ENCODE data around the gene DNPEP. TPM values are rescaled to one million over a fixed set of nuclear protein-coding genes. Genes with fewer than 3 reads are reported as not detected.

Gene DNPEP
- total RNA-seq, 1 experiment from 2014 or later = 81.3 TPM

DNA sequence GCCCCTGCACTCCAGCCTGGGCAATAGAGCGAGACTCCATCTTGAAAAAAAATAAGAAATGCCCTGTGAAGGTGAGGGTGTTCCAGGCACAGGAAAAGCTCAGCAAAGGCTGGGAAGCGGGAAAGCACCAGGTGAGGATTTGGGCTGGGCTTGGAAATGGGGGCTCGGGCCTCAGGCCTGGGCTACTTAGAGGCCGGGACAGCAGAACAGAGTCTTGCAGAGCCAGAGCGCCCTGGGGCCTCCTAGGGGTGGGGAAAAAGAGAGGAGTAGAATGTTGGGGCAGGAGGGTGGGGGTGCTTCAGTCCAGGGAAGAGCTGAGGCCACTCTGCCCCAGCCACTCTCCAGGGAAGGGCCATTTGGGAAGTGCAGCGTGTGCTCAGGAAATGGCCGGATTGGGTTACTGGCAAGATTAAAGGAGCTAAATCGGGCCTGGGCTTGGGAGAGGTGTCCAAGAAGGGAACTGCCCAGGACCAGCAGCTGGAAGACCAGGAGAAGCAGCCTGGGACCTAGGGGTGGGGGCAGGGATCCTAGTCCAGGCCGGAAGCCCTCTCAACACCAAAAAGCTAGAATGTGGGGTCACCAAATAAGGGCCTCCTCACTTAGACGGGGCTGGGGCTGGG is 16.7 kb upstream of the DNPEP start:
- ChIA-PET CTCF (interaction anchor here (0.5 to 9.1 kb wide), 25 partner anchors 9 to 1538 kb away, joined by 3 to 287 read pairs (median 6); partner anchors contain the start of gene OBSL1), POLR2A (interaction anchor here (1.3 to 3.1 kb wide), 3 partner anchors 49 to 125 kb away, joined by 3 to 14 read pairs (median 5); no protein-coding TSS in a partner anchor)
- Mint-ChIP-seq H3K4me1 (ENCODE audit: insufficient read depth, unreplicated experiment) (peaks cover 6% of the 10 kb centered on the region), H3K4me3 (ENCODE audit: unreplicated experiment) (no peak overlapping the region), H3K9me3 (ENCODE audit: unreplicated experiment) (no peaks in the 10 kb centered on the region), H3K27ac (ENCODE audit: low read depth, unreplicated experiment) (no peak overlapping the region), H3K27me3 (ENCODE audit: insufficient read depth, unreplicated experiment) (no peaks in the 10 kb centered on the region), H3K36me3 (ENCODE audit: insufficient read depth, unreplicated experiment) (no peaks in the 10 kb centered on the region)
- no peak for DNase-seq (ENCODE audit: unreplicated experiment)
- TF ChIP-seq, protein P1, sequence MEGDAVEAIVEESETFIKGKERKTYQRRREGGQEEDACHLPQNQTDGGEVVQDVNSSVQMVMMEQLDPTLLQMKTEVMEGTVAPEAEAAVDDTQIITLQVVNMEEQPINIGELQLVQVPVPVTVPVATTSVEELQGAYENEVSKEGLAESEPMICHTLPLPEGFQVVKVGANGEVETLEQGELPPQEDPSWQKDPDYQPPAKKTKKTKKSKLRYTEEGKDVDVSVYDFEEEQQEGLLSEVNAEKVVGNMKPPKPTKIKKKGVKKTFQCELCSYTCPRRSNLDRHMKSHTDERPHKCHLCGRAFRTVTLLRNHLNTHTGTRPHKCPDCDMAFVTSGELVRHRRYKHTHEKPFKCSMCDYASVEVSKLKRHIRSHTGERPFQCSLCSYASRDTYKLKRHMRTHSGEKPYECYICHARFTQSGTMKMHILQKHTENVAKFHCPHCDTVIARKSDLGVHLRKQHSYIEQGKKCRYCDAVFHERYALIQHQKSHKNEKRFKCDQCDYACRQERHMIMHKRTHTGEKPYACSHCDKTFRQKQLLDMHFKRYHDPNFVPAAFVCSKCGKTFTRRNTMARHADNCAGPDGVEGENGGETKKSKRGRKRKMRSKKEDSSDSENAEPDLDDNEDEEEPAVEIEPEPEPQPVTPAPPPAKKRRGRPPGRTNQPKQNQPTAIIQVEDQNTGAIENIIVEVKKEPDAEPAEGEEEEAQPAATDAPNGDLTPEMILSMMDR (IDR thresholded peaks at IDR 0.05; ENCODE audit: unreplicated experiment) = no peak
- no TSS peak for BruUV-seq (replicated peaks)
- intact Hi-C loops (cut with micrococcal nuclease) = loop anchor here (5.0 kb wide), 1 partner anchor 283 kb away; no protein-coding TSS in a partner anchor

GRCh38 chr2:219403861-219404260 is 16.1 kb upstream of the DNPEP start:
- DNase-seq (ENCODE audit: unreplicated experiment) = no peak
- BruUV-seq (replicated peaks) = no TSS peak
- ChIA-PET CTCF (interaction anchor here (0.6 to 9.1 kb wide), 37 partner anchors 8 to 1538 kb away, joined by 3 to 287 read pairs (median 7); partner anchors contain the start of genes DES and DNPEP), POLR2A (interaction anchor here (1.3 to 3.1 kb wide), 4 partner anchors 49 to 126 kb away, joined by 3 to 14 read pairs (median 4); partner anchors contain the start of gene GMPPA)
- TF ChIP-seq, protein P1 (IDR thresholded peaks at IDR 0.05; ENCODE audit: unreplicated experiment) = no peak
- Mint-ChIP-seq H3K4me1 (ENCODE audit: insufficient read depth, unreplicated experiment) (peaks cover 6% of the 10 kb centered on the region), H3K36me3 (ENCODE audit: insufficient read depth, unreplicated experiment) (no peaks in the 10 kb centered on the region), H3K9me3 (ENCODE audit: unreplicated experiment) (no peaks in the 10 kb centered on the region), H3K27ac (ENCODE audit: low read depth, unreplicated experiment) (no peak overlapping the region), H3K4me3 (ENCODE audit: unreplicated experiment) (no peak overlapping the region), H3K27me3 (ENCODE audit: insufficient read depth, unreplicated experiment) (no peaks in the 10 kb centered on the region)
- intact Hi-C loops (cut with micrococcal nuclease) = loop anchor here (1.0 to 5.0 kb wide), 5 partner anchors 54 to 283 kb away; no protein-coding TSS in a partner anchor

DNA sequence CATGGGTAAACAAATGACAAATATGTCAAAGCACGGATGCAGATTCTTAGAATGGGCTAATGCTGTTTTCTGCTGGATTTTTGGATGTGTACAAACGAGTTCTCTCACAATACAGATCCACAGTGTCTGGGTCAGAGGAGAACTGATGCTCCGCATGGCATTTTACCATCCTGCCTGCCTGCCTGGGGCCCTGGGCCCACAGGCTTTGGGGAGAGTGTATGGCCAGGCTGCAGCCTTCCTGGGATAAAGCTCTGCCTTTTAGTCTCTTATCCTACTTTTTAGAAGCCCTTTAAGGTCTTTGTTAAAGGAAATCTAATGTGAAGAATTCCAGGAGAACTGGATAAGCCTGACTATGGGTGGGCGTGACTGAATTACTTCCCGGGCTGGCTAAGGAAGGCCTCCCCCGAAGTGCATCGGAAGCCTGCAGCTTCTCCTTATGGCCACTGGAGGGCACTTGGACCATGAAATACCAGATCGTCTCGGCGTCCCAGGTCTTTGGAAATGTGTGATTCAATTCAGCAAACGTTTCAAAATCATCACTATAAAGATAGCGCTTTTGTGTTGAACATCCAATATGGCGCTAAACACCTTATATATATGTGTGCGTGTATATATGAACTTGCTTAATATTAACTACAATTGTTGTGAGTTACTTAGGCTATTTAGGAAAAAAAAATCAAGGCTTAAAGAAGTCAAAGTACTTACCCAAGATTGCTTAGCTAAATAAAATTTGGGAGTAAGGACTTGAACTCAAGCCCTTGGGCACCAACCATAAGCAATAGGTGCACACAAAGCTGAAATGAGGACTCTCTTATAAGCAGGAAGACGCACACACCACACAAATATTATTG is 15.2 kb upstream of the DNPEP start:
- BruUV-seq (replicated peaks) = no TSS peak
- peaks cover 6% of the 10 kb centered on the region for H3K4me1 Mint-ChIP-seq (ENCODE audit: insufficient read depth, unreplicated experiment)
- DNase-seq (ENCODE audit: unreplicated experiment) = peak; percentile 85
- intact Hi-C loops (cut with micrococcal nuclease) = loop anchor here (1.0 to 5.0 kb wide), 5 partner anchors 55 to 284 kb away; no protein-coding TSS in a partner anchor
- no peaks in the 10 kb centered on the region for H3K9me3 Mint-ChIP-seq (ENCODE audit: unreplicated experiment)
- no peak overlapping the region for H3K4me3 Mint-ChIP-seq (ENCODE audit: unreplicated experiment)
- CTCF ChIA-PET = interaction anchor here (0.6 to 9.1 kb wide), 63 partner anchors 7 to 764 kb away, joined by 3 to 287 read pairs (median 4); partner anchors contain the start of genes DES, DNPEP and SPEG
- TF ChIP-seq, protein P1 (IDR thresholded peaks at IDR 0.05; ENCODE audit: unreplicated experiment) = peak; percentile 86
- H3K27ac Mint-ChIP-seq (ENCODE audit: low read depth, unreplicated experiment) = no peak overlapping the region
- POLR2A ChIA-PET = interaction anchor here (0.7 to 3.1 kb wide), 7 partner anchors 17 to 127 kb away, joined by 3 to 14 read pairs (median 4); partner anchors contain the start of gene GMPPA
- H3K27me3 Mint-ChIP-seq (ENCODE audit: insufficient read depth, unreplicated experiment) = no peaks in the 10 kb centered on the region
- H3K36me3 Mint-ChIP-seq (ENCODE audit: insufficient read depth, unreplicated experiment) = no peaks in the 10 kb centered on the region

Data from MCF 10A (cell line).